ENCODE data around the gene MAPK8IP2.

Gene MAPK8IP2

GRCh38 chr22:50576070-50576469 is 24.5 kb upstream of the MAPK8IP2 start:
- no peak for FAIRE-seq

GRCh38 chr22:50576806-50577696 is 23.5 kb upstream of the MAPK8IP2 start:
- FAIRE-seq: no peak

GRCh38 chr22:50577697-50577986 is 23.0 kb upstream of the MAPK8IP2 start:
- FAIRE-seq: no peak

- no peak for FAIRE-seq
These were observed 22.4 kb upstream of the MAPK8IP2 start, which contains the start of gene CPT1B for GRCh38 chr22:50577987-50578775. CPT1B (minus strand) TSS chr22:50578427; CDS start chr22:50577915, 512 bp downstream.

GRCh38 chr22:50578776-50579310 is 21.8 kb upstream of the MAPK8IP2 start:
- FAIRE-seq: no peak

- FAIRE-seq: no peak
These were observed 20.8 kb upstream of the MAPK8IP2 start for GRCh38 chr22:50579752-50580151.

GRCh38 chr22:50581031-50581949 is 19.3 kb upstream of the MAPK8IP2 start:
- FAIRE-seq: no peak

GRCh38 chr22:50581950-50582492 is 18.6 kb upstream of the MAPK8IP2 start:
- no peak for FAIRE-seq

- peak; percentile 96 for FAIRE-seq
These were observed 17.9 kb upstream of the MAPK8IP2 start, which contains the start of gene CHKB for GRCh38 chr22:50582493-50583293. CHKB (minus strand) TSS chr22:50582849; CDS start chr22:50582781, 68 bp downstream.

GRCh38 chr22:50583294-50583861 is 17.2 kb upstream of the MAPK8IP2 start:
- FAIRE-seq: no peak

- FAIRE-seq: no peak
These were observed 16.2 kb upstream of the MAPK8IP2 start for GRCh38 chr22:50584106-50585096.

GRCh38 chr22:50585238-50585637 is 15.4 kb upstream of the MAPK8IP2 start:
- no peak for FAIRE-seq

- FAIRE-seq: no peak
These were observed 14.8 kb upstream of the MAPK8IP2 start for GRCh38 chr22:50585781-50586180.

- FAIRE-seq: no peak
These were observed 14.2 kb upstream of the MAPK8IP2 start for GRCh38 chr22:50586416-50586815.

- FAIRE-seq: no peak
These were observed 13.2 kb upstream of the MAPK8IP2 start for GRCh38 chr22:50587407-50587806.

GRCh38 chr22:50595189-50595588 is 5.4 kb upstream of the MAPK8IP2 start:
- FAIRE-seq: no peak

- FAIRE-seq: no peak
These were observed 3.5 kb upstream of the MAPK8IP2 start for GRCh38 chr22:50597097-50597496.

GRCh38 chr22:50599816-50600455 is 657 bp upstream of the MAPK8IP2 start:
- FAIRE-seq: no peak
